Suprapubic skin (tissue), 4 donors: ENCODE results near the gene CNDP1. TPM values are rescaled to one million over a fixed set of nuclear protein-coding genes. Genes with fewer than 3 reads are reported as not detected.

Source experiments
- DNase-seq, 2 donors: peaks; one replicate each; pipeline ENCODE4 v3.0.0-alpha.2; 2019; ENCODE audit warnings: low spot score in 2 of 2
- H3K27ac ChIP-seq: fragments of 200-600 bp; sonication (generic); one replicate; pipeline ENCODE4 v1.5.1; 2019
- H3K27me3 ChIP-seq: fragments of 200-600 bp; sonication (generic); one replicate; pipeline ENCODE4 v1.5.1; 2019
- H3K36me3 ChIP-seq: fragments of 200-600 bp; sonication (generic); one replicate; pipeline ENCODE4 v1.5.1; 2019
- H3K4me1 ChIP-seq: fragments of 200-600 bp; sonication (generic); one replicate; pipeline ENCODE4 v1.5.1; 2019
- H3K4me3 ChIP-seq: fragments of 200-600 bp; sonication (generic); one replicate; pipeline ENCODE4 v1.5.1; 2019; ENCODE audit warnings: mild to moderate bottlenecking
- H3K9me3 ChIP-seq: fragments of 200-600 bp; sonication (generic); one replicate; pipeline ENCODE4 v1.5.1; 2019
- EP300 ChIP-seq: sonication (generic); formaldehyde crosslinking; IDR thresholded peaks from one replicate; pipeline ENCODE4 v1.6.1; 2017; ENCODE audit warnings: antibody characterized with exemption
- POLR2A ChIP-seq, 2 donors: fragments of 450-650 bp; IDR thresholded peaks; one replicate each; pipeline ENCODE4 v1.6.1; 2017; ENCODE audit warnings: antibody characterized with exemption in 2 of 2, mild to moderate bottlenecking in 2 of 2, moderate library complexity in 2 of 2
- POLR2AphosphoS5 ChIP-seq, 3 donors: sonication (generic); formaldehyde crosslinking; IDR thresholded peaks; one replicate each; pipeline ENCODE4 v1.6.1; 2017; ENCODE audit warnings: antibody characterized with exemption in 3 of 3
- WGBS: methylation state at CpG from one replicate; pipeline ENCODE4 v1.1.5; 2018; 5-methylcytosine and 5-hydroxymethylcytosine counted together
- total RNA-seq, 4 donors: library from RNA; depleted of rRNA; stranded (reverse); fragments of >200 nt; gene quantifications; one replicate each; pipeline ENCODE4 v1.1.0, GENCODE V29; 2016
- TF ChIP-seq, protein P1 (sequence below), 2 donors: fragments of 200-600 bp in 1 of 2; fragments of 450-650 bp in 1 of 2; sonication (generic) in 1 of 2; IDR thresholded peaks; one replicate each; pipeline ENCODE4 v1.5.1; 2016 to 2019; ENCODE audit warnings: antibody characterized with exemption in 2 of 2, mild to moderate bottlenecking in 1 of 2, moderate library complexity in 1 of 2

CNDP1 gene
- total RNA-seq, 4 donors from 2014 or later, result 0.21 to 1.1 (median 0.97) TPM; not detected in 1

DNA sequence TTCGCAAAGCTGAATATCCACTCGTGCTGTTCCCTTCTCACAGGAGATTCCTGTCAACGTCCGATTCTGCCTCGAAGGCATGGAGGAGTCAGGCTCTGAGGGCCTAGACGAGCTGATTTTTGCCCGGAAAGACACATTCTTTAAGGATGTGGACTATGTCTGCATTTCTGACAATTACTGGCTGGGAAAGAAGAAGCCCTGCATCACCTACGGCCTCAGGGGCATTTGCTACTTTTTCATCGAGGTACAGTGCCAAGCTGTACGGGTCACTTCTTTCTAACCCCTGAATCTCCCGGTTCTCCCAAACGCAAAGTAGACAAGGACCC, 23.6 kb upstream of the CNDP1 start:
- H3K4me1 ChIP-seq, result no peaks in the 10 kb centered on the region
- WGBS, result 87% methylated on average over 9 of the region's 12 CpGs

GRCh38 chr18:74511823-74512222, 22.5 kb upstream of the CNDP1 start:
- peak in 1 of 2 donors; percentile 33 for DNase-seq
- no peak for TF ChIP-seq EP300
- no peak for TF ChIP-seq POLR2AphosphoS5 (IDR thresholded peaks at IDR 0.05)
- TF ChIP-seq, protein P1, sequence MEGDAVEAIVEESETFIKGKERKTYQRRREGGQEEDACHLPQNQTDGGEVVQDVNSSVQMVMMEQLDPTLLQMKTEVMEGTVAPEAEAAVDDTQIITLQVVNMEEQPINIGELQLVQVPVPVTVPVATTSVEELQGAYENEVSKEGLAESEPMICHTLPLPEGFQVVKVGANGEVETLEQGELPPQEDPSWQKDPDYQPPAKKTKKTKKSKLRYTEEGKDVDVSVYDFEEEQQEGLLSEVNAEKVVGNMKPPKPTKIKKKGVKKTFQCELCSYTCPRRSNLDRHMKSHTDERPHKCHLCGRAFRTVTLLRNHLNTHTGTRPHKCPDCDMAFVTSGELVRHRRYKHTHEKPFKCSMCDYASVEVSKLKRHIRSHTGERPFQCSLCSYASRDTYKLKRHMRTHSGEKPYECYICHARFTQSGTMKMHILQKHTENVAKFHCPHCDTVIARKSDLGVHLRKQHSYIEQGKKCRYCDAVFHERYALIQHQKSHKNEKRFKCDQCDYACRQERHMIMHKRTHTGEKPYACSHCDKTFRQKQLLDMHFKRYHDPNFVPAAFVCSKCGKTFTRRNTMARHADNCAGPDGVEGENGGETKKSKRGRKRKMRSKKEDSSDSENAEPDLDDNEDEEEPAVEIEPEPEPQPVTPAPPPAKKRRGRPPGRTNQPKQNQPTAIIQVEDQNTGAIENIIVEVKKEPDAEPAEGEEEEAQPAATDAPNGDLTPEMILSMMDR (IDR thresholded peaks at IDR 0.05), result no peak
- no peak for TF ChIP-seq POLR2A (IDR thresholded peaks at IDR 0.05)
- H3K27ac ChIP-seq, result no peak overlapping the region

More for the DNA sequence above, 23.6 kb upstream of the CNDP1 start:
- TF ChIP-seq POLR2AphosphoS5 (IDR thresholded peaks at IDR 0.05) (no peak), EP300 (no peak), POLR2A (IDR thresholded peaks at IDR 0.05) (no peak)
- TF ChIP-seq, protein P1 (IDR thresholded peaks at IDR 0.05), result no peak
- no peaks in the 10 kb centered on the region for H3K27me3 ChIP-seq
- H3K4me3 ChIP-seq, result no peak overlapping the region
- no peaks in the 10 kb centered on the region for H3K9me3 ChIP-seq
- peaks cover 96% of the 10 kb centered on the region for H3K36me3 ChIP-seq
- H3K27ac ChIP-seq, result no peak overlapping the region
- peak in 1 of 2 donors; percentile 8 for DNase-seq

GRCh38 chr18:74512321-74513053, 21.8 kb upstream of the CNDP1 start:
- WGBS, result 92% methylated on average over 15 of the region's 15 CpGs
- H3K9me3 ChIP-seq, result no peaks in the 10 kb centered on the region
- no peak for TF ChIP-seq EP300
- TF ChIP-seq, protein P1 (IDR thresholded peaks at IDR 0.05), result no peak
- no peak for TF ChIP-seq POLR2AphosphoS5 (IDR thresholded peaks at IDR 0.05)
- no peak for TF ChIP-seq POLR2A (IDR thresholded peaks at IDR 0.05)
- no peaks in the 10 kb centered on the region for H3K27me3 ChIP-seq
- no peak overlapping the region for H3K4me3 ChIP-seq
- H3K27ac ChIP-seq, result no peak overlapping the region
- no peaks in the 10 kb centered on the region for H3K4me1 ChIP-seq
- peak in 1 of 2 donors; percentile 42 for DNase-seq
- H3K36me3 ChIP-seq, result peaks cover 96% of the 10 kb centered on the region

More at GRCh38 chr18:74511823-74512222, 22.5 kb upstream of the CNDP1 start:
- Histone ChIP-seq H3K4me3 (no peak overlapping the region), H3K4me1 (no peaks in the 10 kb centered on the region), H3K9me3 (no peaks in the 10 kb centered on the region), H3K36me3 (peaks cover 96% of the 10 kb centered on the region), H3K27me3 (no peaks in the 10 kb centered on the region)
- 80% methylated on average over 1 of the region's 7 CpGs for WGBS

- Histone ChIP-seq H3K27ac (no peak overlapping the region), H3K4me1 (no peaks in the 10 kb centered on the region), H3K9me3 (no peaks in the 10 kb centered on the region), H3K36me3 (peaks cover 96% of the 10 kb centered on the region), H3K4me3 (no peak overlapping the region), H3K27me3 (no peaks in the 10 kb centered on the region)
- 96% methylated on average over 9 of the region's 27 CpGs for WGBS
- TF ChIP-seq EP300 (no peak), POLR2AphosphoS5 (IDR thresholded peaks at IDR 0.05) (no peak), POLR2A (IDR thresholded peaks at IDR 0.05) (no peak)
- TF ChIP-seq, protein P1 (IDR thresholded peaks at IDR 0.05), result no peak
- DNase-seq, result no peak
These were observed 21.0 kb upstream of the CNDP1 start for GRCh38 chr18:74513149-74513882.

DNA sequence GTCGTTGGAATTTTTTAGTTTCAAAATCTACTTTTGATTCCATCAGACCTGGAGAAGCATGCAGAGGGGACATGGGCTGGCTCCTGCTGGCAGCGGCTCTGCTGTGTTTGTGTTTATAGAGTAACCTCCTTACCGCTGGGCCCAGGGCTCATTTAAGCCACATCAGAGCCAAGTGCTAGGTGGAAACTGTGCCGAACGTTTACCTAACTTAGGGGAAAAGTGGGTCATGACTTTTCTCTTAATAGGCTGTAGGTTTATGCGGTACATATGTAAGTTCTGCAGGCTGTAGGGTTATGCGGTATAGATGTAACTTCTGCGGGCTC, 20.5 kb upstream of the CNDP1 start:
- H3K27ac ChIP-seq, result no peak overlapping the region
- no peaks in the 10 kb centered on the region for H3K9me3 ChIP-seq
- H3K36me3 ChIP-seq, result peaks cover 96% of the 10 kb centered on the region
- WGBS, result 88% methylated on average over 8 of the region's 8 CpGs
- no peaks in the 10 kb centered on the region for H3K4me1 ChIP-seq
- TF ChIP-seq POLR2A (IDR thresholded peaks at IDR 0.05) (no peak), EP300 (no peak), POLR2AphosphoS5 (IDR thresholded peaks at IDR 0.05) (no peak)
- TF ChIP-seq, protein P1 (IDR thresholded peaks at IDR 0.05), result no peak
- H3K4me3 ChIP-seq, result no peak overlapping the region
- no peak for DNase-seq
- no peaks in the 10 kb centered on the region for H3K27me3 ChIP-seq
